ENCODE data around the gene SMC5.
A peak's percentile ranks its signal among the peaks of the same experiment; 100 is the strongest.

SMC5 gene

GRCh38 chr9:70250221-70250620 lies 8.6 kb upstream of the SMC5 start:
- Histone ChIP-seq H3K4me1 (ENCODE audit: control insufficient read depth, insufficient read depth, low read length) (no peaks in the 10 kb centered on the region), H3K9ac (ENCODE audit: low read depth, low read length) (no peak overlapping the region), H3K36me3 (ENCODE audit: control insufficient read depth, insufficient read depth, low read length) (no peaks in the 10 kb centered on the region), H3K27me3 (ENCODE audit: control insufficient read depth, insufficient read depth, low read length) (no peaks in the 10 kb centered on the region), H3K9me3 (ENCODE audit: control insufficient read depth, insufficient read depth, low read length) (no peaks in the 10 kb centered on the region), H3K4me3 (ENCODE audit: low read depth, low read length) (no peak overlapping the region)

DNA sequence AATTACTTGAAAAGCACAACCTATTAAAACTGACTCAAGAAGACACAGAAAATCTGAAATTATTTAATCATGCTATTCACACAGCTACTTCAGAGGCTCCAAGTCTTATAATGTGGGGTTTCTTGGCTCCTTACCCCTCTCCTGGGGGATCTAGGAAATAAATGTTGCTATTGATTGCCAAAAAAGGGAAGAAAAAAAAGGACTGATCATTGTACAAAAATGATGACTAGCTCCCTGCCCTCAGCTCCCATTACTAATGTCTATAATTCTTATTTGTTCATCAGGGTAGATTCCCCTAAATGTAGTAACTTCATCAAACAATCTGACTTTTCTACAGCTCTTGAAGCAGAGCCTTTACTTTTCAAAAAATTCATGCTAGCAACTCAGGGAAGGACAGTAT lies 3.3 kb upstream of the SMC5 start:
- Histone ChIP-seq H3K4me3 (ENCODE audit: low read depth, low read length) (no peak overlapping the region), H3K9ac (ENCODE audit: low read depth, low read length) (no peak overlapping the region), H3K36me3 (ENCODE audit: control insufficient read depth, insufficient read depth, low read length) (no peaks in the 10 kb centered on the region), H3K4me1 (ENCODE audit: control insufficient read depth, insufficient read depth, low read length) (peaks cover 10% of the 10 kb centered on the region), H3K9me3 (ENCODE audit: control insufficient read depth, insufficient read depth, low read length) (no peaks in the 10 kb centered on the region), H3K27me3 (ENCODE audit: control insufficient read depth, insufficient read depth, low read length) (no peaks in the 10 kb centered on the region)

DNA sequence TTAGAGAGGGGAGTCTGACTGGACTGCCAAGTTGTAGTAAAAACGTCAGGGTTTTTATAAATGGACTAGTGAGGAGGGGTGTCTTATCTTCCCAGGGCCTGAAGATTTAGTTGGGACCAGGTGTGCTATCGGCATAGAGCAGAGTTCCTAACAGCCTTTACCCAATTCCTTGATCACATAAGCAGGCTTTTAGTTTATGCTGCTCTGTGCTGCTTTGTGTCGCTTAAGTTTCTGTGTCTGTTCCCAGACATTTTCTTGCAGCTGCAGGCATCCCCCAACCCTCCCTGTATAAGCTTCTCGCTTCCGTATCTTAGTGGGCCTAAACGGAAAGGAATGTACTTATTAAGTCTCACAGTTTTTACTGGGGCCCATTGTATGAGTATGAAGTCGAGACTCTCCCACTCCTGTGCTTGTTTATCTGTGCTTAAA lies 2.6 kb upstream of the SMC5 start:
- no peak overlapping the region for H3K9ac ChIP-seq (ENCODE audit: low read depth, low read length)
- no peak overlapping the region for H3K4me3 ChIP-seq (ENCODE audit: low read depth, low read length)
- H3K27me3 ChIP-seq (ENCODE audit: control insufficient read depth, insufficient read depth, low read length), result no peaks in the 10 kb centered on the region
- H3K36me3 ChIP-seq (ENCODE audit: control insufficient read depth, insufficient read depth, low read length), result no peaks in the 10 kb centered on the region
- H3K4me1 ChIP-seq (ENCODE audit: control insufficient read depth, insufficient read depth, low read length), result peaks cover 10% of the 10 kb centered on the region
- no peaks in the 10 kb centered on the region for H3K9me3 ChIP-seq (ENCODE audit: control insufficient read depth, insufficient read depth, low read length)

DNA sequence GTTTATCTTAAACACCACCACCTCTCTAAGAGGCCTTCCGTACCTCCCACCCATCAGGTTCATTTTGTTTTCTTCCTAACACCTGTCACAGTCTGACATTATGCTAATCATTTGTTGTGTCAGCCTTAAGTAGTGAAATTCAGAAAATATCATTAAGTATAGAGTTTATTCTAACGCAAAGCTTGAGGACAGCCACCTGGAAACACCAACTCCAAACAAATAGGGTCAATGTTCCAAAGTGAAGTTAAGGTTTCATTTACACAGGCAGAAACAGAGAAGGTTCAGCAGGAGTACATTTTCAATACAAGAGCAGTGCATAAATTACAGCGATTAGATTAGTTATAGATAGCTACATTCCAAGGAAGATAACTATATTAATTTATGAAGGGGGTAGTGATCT lies 1.3 kb upstream of the SMC5 start:
- Histone ChIP-seq H3K4me1 (ENCODE audit: control insufficient read depth, insufficient read depth, low read length) (peaks cover 10% of the 10 kb centered on the region), H3K4me3 (ENCODE audit: low read depth, low read length) (peak overlapping the region; percentile 95), H3K9ac (ENCODE audit: low read depth, low read length) (peak overlapping the region; percentile 82)

GRCh38 chr9:70257991-70258691 lies 637 bp upstream of the SMC5 start:
- no peaks in the 10 kb centered on the region for H3K27me3 ChIP-seq (ENCODE audit: control insufficient read depth, insufficient read depth, low read length)
- H3K9me3 ChIP-seq (ENCODE audit: control insufficient read depth, insufficient read depth, low read length), result no peaks in the 10 kb centered on the region
- H3K4me3 ChIP-seq (ENCODE audit: low read depth, low read length), result peak overlapping the region; percentile 95
- H3K36me3 ChIP-seq (ENCODE audit: control insufficient read depth, insufficient read depth, low read length), result no peaks in the 10 kb centered on the region
- H3K4me1 ChIP-seq (ENCODE audit: control insufficient read depth, insufficient read depth, low read length), result peaks cover 10% of the 10 kb centered on the region
- peak overlapping the region; percentile 82 for H3K9ac ChIP-seq (ENCODE audit: low read depth, low read length)

More for the DNA sequence above, 1.3 kb upstream of the SMC5 start:
- Histone ChIP-seq H3K36me3 (ENCODE audit: control insufficient read depth, insufficient read depth, low read length) (no peaks in the 10 kb centered on the region), H3K9me3 (ENCODE audit: control insufficient read depth, insufficient read depth, low read length) (no peaks in the 10 kb centered on the region), H3K27me3 (ENCODE audit: control insufficient read depth, insufficient read depth, low read length) (no peaks in the 10 kb centered on the region)

GRCh38 chr9:70259512-70259802 lies 679 bp downstream of the SMC5 start:
- Histone ChIP-seq H3K4me3 (ENCODE audit: low read depth, low read length) (peak overlapping the region; percentile 95), H3K36me3 (ENCODE audit: control insufficient read depth, insufficient read depth, low read length) (peaks cover 3% of the 10 kb centered on the region), H3K4me1 (ENCODE audit: control insufficient read depth, insufficient read depth, low read length) (peaks cover 10% of the 10 kb centered on the region), H3K27me3 (ENCODE audit: control insufficient read depth, insufficient read depth, low read length) (no peaks in the 10 kb centered on the region), H3K9ac (ENCODE audit: low read depth, low read length) (peak overlapping the region; percentile 82), H3K9me3 (ENCODE audit: control insufficient read depth, insufficient read depth, low read length) (no peaks in the 10 kb centered on the region)

GRCh38 chr9:70260007-70260443 lies 1.2 kb downstream of the SMC5 start:
- Histone ChIP-seq H3K9ac (ENCODE audit: low read depth, low read length) (no peak overlapping the region), H3K4me3 (ENCODE audit: low read depth, low read length) (peak overlapping the region; percentile 95), H3K9me3 (ENCODE audit: control insufficient read depth, insufficient read depth, low read length) (no peaks in the 10 kb centered on the region), H3K27me3 (ENCODE audit: control insufficient read depth, insufficient read depth, low read length) (no peaks in the 10 kb centered on the region), H3K36me3 (ENCODE audit: control insufficient read depth, insufficient read depth, low read length) (peaks cover 6% of the 10 kb centered on the region), H3K4me1 (ENCODE audit: control insufficient read depth, insufficient read depth, low read length) (peaks cover 10% of the 10 kb centered on the region)

GRCh38 chr9:70260606-70261005 lies 1.8 kb downstream of the SMC5 start:
- peaks cover 6% of the 10 kb centered on the region for H3K36me3 ChIP-seq (ENCODE audit: control insufficient read depth, insufficient read depth, low read length)

GRCh38 chr9:70261131-70261870 lies 2.5 kb downstream of the SMC5 start:
- Histone ChIP-seq H3K4me3 (ENCODE audit: low read depth, low read length) (no peak overlapping the region), H3K27me3 (ENCODE audit: control insufficient read depth, insufficient read depth, low read length) (no peaks in the 10 kb centered on the region), H3K9ac (ENCODE audit: low read depth, low read length) (no peak overlapping the region), H3K36me3 (ENCODE audit: control insufficient read depth, insufficient read depth, low read length) (peaks cover 6% of the 10 kb centered on the region), H3K4me1 (ENCODE audit: control insufficient read depth, insufficient read depth, low read length) (peaks cover 10% of the 10 kb centered on the region), H3K9me3 (ENCODE audit: control insufficient read depth, insufficient read depth, low read length) (no peaks in the 10 kb centered on the region)

More at GRCh38 chr9:70260606-70261005, 1.8 kb downstream of the SMC5 start:
- Histone ChIP-seq H3K27me3 (ENCODE audit: control insufficient read depth, insufficient read depth, low read length) (no peaks in the 10 kb centered on the region), H3K4me3 (ENCODE audit: low read depth, low read length) (peak overlapping the region; percentile 95), H3K9ac (ENCODE audit: low read depth, low read length) (no peak overlapping the region), H3K4me1 (ENCODE audit: control insufficient read depth, insufficient read depth, low read length) (peaks cover 10% of the 10 kb centered on the region), H3K9me3 (ENCODE audit: control insufficient read depth, insufficient read depth, low read length) (no peaks in the 10 kb centered on the region)

DNA sequence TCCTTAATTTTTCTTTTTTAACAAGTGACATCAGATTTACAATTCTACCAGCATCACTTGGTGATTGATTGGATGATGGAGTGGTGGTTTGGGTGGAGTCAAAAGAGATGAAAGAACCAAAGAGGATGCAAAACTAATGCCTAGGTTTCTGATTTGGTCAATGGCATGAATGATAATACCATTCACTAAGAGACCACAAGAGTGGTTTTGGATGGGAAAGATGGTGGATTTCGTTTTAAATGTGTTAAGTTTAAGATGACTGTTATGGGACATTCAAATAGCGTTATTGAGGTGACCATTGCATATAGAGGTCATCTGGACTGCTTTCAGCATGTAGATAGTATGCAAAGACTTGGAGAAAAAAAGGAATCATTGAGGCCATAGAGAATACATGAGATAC lies 3.6 kb downstream of the SMC5 start:
- H3K9ac ChIP-seq (ENCODE audit: low read depth, low read length), result no peak overlapping the region
- peaks cover 9% of the 10 kb centered on the region for H3K4me1 ChIP-seq (ENCODE audit: control insufficient read depth, insufficient read depth, low read length)
- no peaks in the 10 kb centered on the region for H3K27me3 ChIP-seq (ENCODE audit: control insufficient read depth, insufficient read depth, low read length)
- no peak overlapping the region for H3K4me3 ChIP-seq (ENCODE audit: low read depth, low read length)
- H3K36me3 ChIP-seq (ENCODE audit: control insufficient read depth, insufficient read depth, low read length), result peaks cover 6% of the 10 kb centered on the region
- no peaks in the 10 kb centered on the region for H3K9me3 ChIP-seq (ENCODE audit: control insufficient read depth, insufficient read depth, low read length)

DNA sequence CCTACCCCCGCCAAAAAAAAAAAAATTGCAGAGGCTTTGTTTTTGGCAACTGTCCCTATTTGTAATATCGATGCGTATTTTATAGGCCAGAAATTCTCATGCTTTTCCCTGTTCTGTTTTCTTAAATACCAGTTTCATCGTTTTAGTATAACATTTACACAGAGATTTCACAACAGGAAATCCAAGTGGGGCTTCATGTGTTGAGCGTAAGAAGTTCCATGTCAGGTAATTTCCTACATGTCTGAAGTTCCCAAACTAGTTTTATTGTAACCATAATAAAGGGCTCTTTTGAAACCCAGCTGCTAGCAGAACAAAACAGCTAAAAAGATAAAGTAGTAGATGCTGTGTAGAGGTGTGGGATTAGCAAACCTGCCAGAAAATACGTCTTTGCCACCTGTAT lies 4.2 kb downstream of the SMC5 start:
- Histone ChIP-seq H3K9ac (ENCODE audit: low read depth, low read length) (no peak overlapping the region), H3K36me3 (ENCODE audit: control insufficient read depth, insufficient read depth, low read length) (peaks cover 6% of the 10 kb centered on the region), H3K9me3 (ENCODE audit: control insufficient read depth, insufficient read depth, low read length) (no peaks in the 10 kb centered on the region), H3K4me1 (ENCODE audit: control insufficient read depth, insufficient read depth, low read length) (peaks cover 3% of the 10 kb centered on the region), H3K27me3 (ENCODE audit: control insufficient read depth, insufficient read depth, low read length) (no peaks in the 10 kb centered on the region), H3K4me3 (ENCODE audit: low read depth, low read length) (no peak overlapping the region)

GRCh38 chr9:70263421-70263820 lies 4.6 kb downstream of the SMC5 start:
- no peak overlapping the region for H3K4me3 ChIP-seq (ENCODE audit: low read depth, low read length)
- H3K36me3 ChIP-seq (ENCODE audit: control insufficient read depth, insufficient read depth, low read length), result peaks cover 6% of the 10 kb centered on the region
- no peaks in the 10 kb centered on the region for H3K4me1 ChIP-seq (ENCODE audit: control insufficient read depth, insufficient read depth, low read length)
- H3K9me3 ChIP-seq (ENCODE audit: control insufficient read depth, insufficient read depth, low read length), result no peaks in the 10 kb centered on the region
- H3K9ac ChIP-seq (ENCODE audit: low read depth, low read length), result no peak overlapping the region
- H3K27me3 ChIP-seq (ENCODE audit: control insufficient read depth, insufficient read depth, low read length), result no peaks in the 10 kb centered on the region

All from iPS-15b (cell line).